Astrocyte of the cerebellum (primary cell): Measurements from ENCODE around the gene CIITA.

Experiments
- DNase-seq: peaks from one replicate; pipeline ENCODE4 v3.0.0-alpha.2; 2011; ENCODE audit warnings: low read depth
- H3K4me3 ChIP-seq: 2 replicates; pipeline ENCODE4 v1.5.1; 2011; ENCODE audit warnings: mild to moderate bottlenecking, low read depth, low read length, moderate library complexity
- in situ Hi-C: cut with HindIII; loops from 2 replicates; pipeline ENCODE4 v1.10.0; 2017; ENCODE audit warnings: low sequenced_read_pairs
- TF ChIP-seq, protein P1 (sequence below): IDR thresholded peaks from 2 replicates; pipeline ENCODE4 v1.5.1; 2012; ENCODE audit warnings: low read length, low read depth, moderate library complexity, mild to moderate bottlenecking; ENCODE audit errors: missing control alignments

Gene CIITA

DNA sequence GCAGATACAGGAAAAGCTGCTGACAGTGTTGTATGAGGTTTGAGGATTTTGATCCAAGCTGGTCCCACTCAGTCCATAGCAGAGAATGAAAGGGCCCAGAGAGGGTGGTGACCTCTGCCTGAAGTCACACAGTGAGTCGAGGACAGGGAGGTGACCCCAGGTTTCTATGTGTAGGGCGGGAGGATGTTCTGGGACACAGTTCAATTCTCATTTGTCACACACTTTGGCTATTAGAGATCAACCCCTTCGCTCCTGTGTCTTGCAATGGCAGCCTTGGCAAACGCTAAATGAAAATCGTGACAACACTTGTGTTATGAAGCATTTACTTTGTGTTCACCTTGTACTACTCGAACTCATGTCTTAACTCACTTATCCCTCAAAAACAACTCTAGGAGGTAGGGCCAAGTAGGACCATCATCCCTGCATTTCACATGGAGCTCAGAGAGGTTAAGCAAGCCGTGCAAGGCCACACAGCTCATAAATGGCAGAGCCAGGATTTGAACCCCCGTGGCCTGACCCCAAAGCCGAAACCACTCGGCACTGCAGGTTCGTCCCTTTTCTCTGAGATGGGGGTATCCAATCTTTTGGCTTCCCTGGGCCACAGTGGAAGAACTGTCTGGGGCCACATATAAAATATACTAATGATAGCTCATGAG, 55.1 kb downstream of the CIITA start:
- in situ Hi-C loops, result no loop called here
- H3K4me3 ChIP-seq, result no peak overlapping the region

DNA sequence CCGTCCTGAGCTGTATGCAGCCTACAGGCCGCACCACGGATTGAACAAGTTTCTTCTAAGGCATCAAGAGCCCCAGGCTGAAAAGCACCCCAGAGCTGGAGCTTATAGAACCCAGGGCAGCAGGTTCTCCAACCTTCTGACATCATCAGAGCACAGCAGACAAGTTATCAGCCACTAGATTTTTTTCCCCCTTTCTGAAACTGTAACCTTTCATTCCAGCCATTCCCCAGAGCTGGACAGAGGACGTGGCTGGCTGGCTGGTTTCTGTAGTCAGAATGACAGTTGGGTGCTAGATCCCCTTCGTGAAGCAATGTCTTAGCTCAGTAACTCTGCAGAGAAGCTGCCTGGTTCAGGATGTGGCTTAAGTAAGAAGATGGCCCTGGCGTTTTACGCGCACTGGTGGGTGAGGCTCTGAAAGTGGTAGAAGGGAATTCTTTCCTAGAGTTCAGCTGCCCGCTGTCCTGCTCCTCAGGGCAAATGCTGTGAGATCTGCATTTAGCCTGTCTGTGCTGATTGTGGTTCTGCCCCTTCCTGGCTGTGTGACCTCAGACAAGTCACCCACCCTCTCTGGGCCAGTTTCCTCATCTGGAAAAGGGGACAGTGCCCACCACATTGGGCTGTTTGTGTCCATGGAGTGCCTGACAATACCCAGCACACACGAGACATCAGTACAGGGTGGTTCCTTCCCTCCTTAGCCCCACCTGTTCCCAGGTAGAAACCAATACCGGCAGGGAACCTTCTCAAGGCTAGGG, 56.1 kb downstream of the CIITA start:
- DNase-seq, result no peak

More for the DNA sequence above, 55.1 kb downstream of the CIITA start:
- no peak for DNase-seq
- TF ChIP-seq, protein P1, sequence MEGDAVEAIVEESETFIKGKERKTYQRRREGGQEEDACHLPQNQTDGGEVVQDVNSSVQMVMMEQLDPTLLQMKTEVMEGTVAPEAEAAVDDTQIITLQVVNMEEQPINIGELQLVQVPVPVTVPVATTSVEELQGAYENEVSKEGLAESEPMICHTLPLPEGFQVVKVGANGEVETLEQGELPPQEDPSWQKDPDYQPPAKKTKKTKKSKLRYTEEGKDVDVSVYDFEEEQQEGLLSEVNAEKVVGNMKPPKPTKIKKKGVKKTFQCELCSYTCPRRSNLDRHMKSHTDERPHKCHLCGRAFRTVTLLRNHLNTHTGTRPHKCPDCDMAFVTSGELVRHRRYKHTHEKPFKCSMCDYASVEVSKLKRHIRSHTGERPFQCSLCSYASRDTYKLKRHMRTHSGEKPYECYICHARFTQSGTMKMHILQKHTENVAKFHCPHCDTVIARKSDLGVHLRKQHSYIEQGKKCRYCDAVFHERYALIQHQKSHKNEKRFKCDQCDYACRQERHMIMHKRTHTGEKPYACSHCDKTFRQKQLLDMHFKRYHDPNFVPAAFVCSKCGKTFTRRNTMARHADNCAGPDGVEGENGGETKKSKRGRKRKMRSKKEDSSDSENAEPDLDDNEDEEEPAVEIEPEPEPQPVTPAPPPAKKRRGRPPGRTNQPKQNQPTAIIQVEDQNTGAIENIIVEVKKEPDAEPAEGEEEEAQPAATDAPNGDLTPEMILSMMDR, result no peak

GRCh38 chr16:10933865-10934264, 56.9 kb downstream of the CIITA start:
- no peak overlapping the region for H3K4me3 ChIP-seq
- TF ChIP-seq, protein P1, result no peak
- in situ Hi-C loops, result no loop called here
- no peak for DNase-seq

More for the DNA sequence above, 56.1 kb downstream of the CIITA start:
- in situ Hi-C loops, result no loop called here
- H3K4me3 ChIP-seq, result no peak overlapping the region
- TF ChIP-seq, protein P1, result no peak

DNA sequence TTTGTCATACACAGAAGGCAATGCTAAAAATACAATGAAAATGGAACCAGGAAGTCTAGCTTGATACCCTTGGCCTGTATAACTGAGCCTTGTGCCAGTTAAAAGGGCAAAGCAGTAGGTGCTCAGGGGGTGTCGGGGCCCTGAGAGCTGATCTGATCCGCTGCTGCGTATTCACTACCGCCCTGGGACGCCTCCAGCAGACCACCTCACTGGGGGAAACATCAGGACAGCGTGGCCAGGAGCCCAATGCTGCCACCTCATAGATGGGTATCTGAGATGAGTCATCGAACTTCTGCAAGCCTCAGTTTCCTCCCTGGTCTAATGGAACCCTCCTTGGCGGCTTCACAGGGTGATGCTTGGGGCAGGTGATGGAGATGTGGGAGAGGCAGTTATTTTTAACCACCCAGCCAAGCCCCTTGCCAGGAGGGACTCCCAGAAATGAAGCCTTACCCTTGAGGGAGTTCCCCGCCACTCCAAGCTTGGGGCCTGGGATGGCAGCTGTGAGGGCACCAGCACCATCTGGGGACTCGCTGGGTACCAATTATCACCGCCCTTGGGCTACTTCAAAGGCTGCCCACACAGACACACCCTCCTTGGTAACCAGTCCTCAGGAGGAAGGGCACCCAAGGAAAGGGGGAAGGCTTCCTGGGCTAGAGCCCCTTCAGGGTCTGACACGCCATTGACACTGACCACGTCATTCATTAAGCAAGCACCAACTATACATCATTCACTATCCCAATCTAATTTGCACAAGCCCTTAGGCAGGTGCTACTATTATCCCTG, 57.5 kb downstream of the CIITA start:
- TF ChIP-seq, protein P1, result no peak
- in situ Hi-C loops, result no loop called here
- DNase-seq, result no peak
- no peak overlapping the region for H3K4me3 ChIP-seq

- no peak overlapping the region for H3K4me3 ChIP-seq
- in situ Hi-C loops, result no loop called here
- TF ChIP-seq, protein P1, result no peak
- DNase-seq, result no peak
Measured at GRCh38 chr16:10935226-10935915, 58.4 kb downstream of the CIITA start.
